WERI-Rb-1 (cell line): ENCODE data around the gene GCH1.
A peak's percentile ranks its signal among the peaks of the same experiment; 100 is the strongest.

ENCODE experiments used
- DNase-seq: peaks from one replicate; pipeline ENCODE4 v3.0.0-alpha.2; 2020
- H3K27ac ChIP-seq: fragments of 250-450 bp; sonication (Bioruptor Pico); 2 replicates; pipeline ENCODE4 v1.5.1; 2020; ENCODE audit warnings: mild to moderate bottlenecking, moderate library complexity
- H3K27me3 ChIP-seq: fragments of 250-450 bp; sonication (Bioruptor Pico); 2 replicates; pipeline ENCODE4 v1.5.1; 2021; ENCODE audit warnings: mild to moderate bottlenecking, low read depth, moderate library complexity; ENCODE audit not compliant: insufficient read depth, severe bottlenecking
- H3K36me3 ChIP-seq: fragments of 250-450 bp; sonication (Bioruptor Pico); 2 replicates; pipeline ENCODE4 v1.5.1; 2020; ENCODE audit warnings: mild to moderate bottlenecking, moderate library complexity
- H3K4me3 ChIP-seq: 2 replicates; pipeline ENCODE4 v1.5.1; 2011; ENCODE audit warnings: low read depth, mild to moderate bottlenecking, control low read depth, low read length
- H3K9me3 ChIP-seq: fragments of 250-450 bp; sonication (Bioruptor Pico); 2 replicates; pipeline ENCODE4 v1.5.1; 2021; ENCODE audit warnings: mild to moderate bottlenecking, moderate library complexity; ENCODE audit not compliant: severe bottlenecking
- CTCF ChIP-seq: IDR thresholded peaks from 2 replicates; pipeline ENCODE4 v1.5.1; 2011; ENCODE audit warnings: low read depth, mild to moderate bottlenecking, control low read depth, inconsistent platforms, low read length

GCH1 gene

GRCh38 chr14:54814076-54814475, 88.5 kb downstream of the GCH1 start:
- Histone ChIP-seq H3K27me3 (no peaks in the 10 kb centered on the region), H3K4me3 (no peak overlapping the region), H3K27ac (no peak overlapping the region), H3K9me3 (no peaks in the 10 kb centered on the region), H3K36me3 (no peaks in the 10 kb centered on the region)
- DNase-seq = peak; percentile 54
- TF ChIP-seq CTCF = peak; percentile 50

GRCh38 chr14:54813081-54813480, 89.5 kb downstream of the GCH1 start:
- Histone ChIP-seq H3K36me3 (no peaks in the 10 kb centered on the region), H3K27me3 (no peaks in the 10 kb centered on the region), H3K4me3 (no peak overlapping the region), H3K9me3 (no peaks in the 10 kb centered on the region), H3K27ac (no peak overlapping the region)
- TF ChIP-seq CTCF = no peak
- no peak for DNase-seq

- no peak for DNase-seq
- Histone ChIP-seq H3K4me3 (no peak overlapping the region), H3K9me3 (no peaks in the 10 kb centered on the region), H3K27me3 (no peaks in the 10 kb centered on the region), H3K27ac (no peak overlapping the region), H3K36me3 (no peaks in the 10 kb centered on the region)
- TF ChIP-seq CTCF = no peak
Observed at GRCh38 chr14:54812617-54813016, 90.0 kb downstream of the GCH1 start.

- Histone ChIP-seq H3K36me3 (no peaks in the 10 kb centered on the region), H3K27me3 (no peaks in the 10 kb centered on the region), H3K27ac (no peak overlapping the region), H3K4me3 (no peak overlapping the region), H3K9me3 (no peaks in the 10 kb centered on the region)
- no peak for TF ChIP-seq CTCF
- DNase-seq = no peak
Observed at GRCh38 chr14:54809767-54810166, 92.9 kb downstream of the GCH1 start.

- TF ChIP-seq CTCF = no peak
- no peak overlapping the region for H3K27ac ChIP-seq
- H3K9me3 ChIP-seq = no peaks in the 10 kb centered on the region
Observed at GRCh38 chr14:54808326-54809161, 94.1 kb downstream of the GCH1 start.

GRCh38 chr14:54807881-54808280, 94.7 kb downstream of the GCH1 start:
- Histone ChIP-seq H3K9me3 (no peaks in the 10 kb centered on the region), H3K27ac (no peak overlapping the region), H3K36me3 (no peaks in the 10 kb centered on the region), H3K4me3 (no peak overlapping the region), H3K27me3 (no peaks in the 10 kb centered on the region)
- no peak for DNase-seq
- no peak for TF ChIP-seq CTCF

More at GRCh38 chr14:54808326-54809161, 94.1 kb downstream of the GCH1 start:
- H3K27me3 ChIP-seq = no peaks in the 10 kb centered on the region
- H3K4me3 ChIP-seq = no peak overlapping the region
- H3K36me3 ChIP-seq = no peaks in the 10 kb centered on the region
- DNase-seq = no peak
